Measurements from ENCODE around the gene TPI1.

DNA sequence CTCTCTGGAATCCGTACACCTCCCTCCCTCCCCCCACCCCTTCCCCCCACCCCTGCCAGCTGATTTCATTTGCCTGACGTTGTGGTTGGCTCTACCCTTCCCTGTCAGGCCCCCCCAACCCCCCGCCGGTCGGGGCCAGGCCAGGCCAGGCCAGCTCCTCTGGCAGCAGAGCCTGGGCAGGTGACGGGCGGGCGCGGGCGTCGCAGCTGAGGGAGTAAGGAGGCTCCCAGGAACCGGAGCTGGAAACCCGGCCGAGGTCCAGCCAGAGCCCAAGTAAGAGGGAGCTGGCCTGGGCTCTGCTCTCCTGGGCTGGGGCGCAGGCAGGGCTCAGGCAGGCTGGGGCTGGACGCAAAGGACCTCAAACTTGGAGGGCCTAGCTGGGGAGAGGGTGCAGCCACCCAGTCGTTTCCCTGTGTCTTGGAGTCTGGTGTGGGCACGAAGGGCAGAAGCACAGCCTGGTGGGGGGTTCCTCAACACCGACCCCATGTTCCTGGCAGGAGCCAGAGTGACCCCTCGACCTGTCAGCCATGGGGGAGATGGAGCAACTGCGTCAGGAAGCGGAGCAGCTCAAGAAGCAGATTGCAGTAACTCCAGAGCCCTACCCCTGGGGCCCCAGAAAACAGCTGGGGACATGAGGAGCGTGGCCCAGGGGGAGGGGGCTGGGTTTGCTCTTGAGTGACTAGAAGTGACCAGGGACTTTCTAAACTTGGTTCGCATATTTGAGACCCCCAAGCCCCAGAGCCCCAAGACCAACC is 26.4 kb upstream of the TPI1 start, which contains the start of gene GNB3:
- no peak for TF ChIP-seq TAF1 (IDR thresholded peaks at IDR 0.05; ENCODE audit: borderline replicate concordance, insufficient read depth, low read length)
- no peak for TF ChIP-seq POLR2AphosphoS5 (IDR thresholded peaks at IDR 0.05; ENCODE audit: low read depth, low read length)
- TF ChIP-seq SIN3A (IDR thresholded peaks at IDR 0.05; ENCODE audit: borderline replicate concordance, insufficient read depth, low read length) = no peak
- TF ChIP-seq REST (IDR thresholded peaks at IDR 0.05; ENCODE audit: insufficient read depth in 1 of 2, low read depth in 2 of 2, low read length in 2 of 2) = no peak
- no peak for TF ChIP-seq FOXP2 (optimal IDR thresholded peaks at IDR 0.05; ENCODE audit: borderline replicate concordance, extremely low read depth, extremely low read length, insufficient read depth)

All from PFSK-1 (cell line).